ENCODE data around the gene DNMT3L.

GRCh38 chr21:44253832-44254710, 7.6 kb downstream of the DNMT3L start:
- TF ChIP-seq EZH2phosphoT487 (IDR thresholded peaks at IDR 0.05; ENCODE audit: low read length) (peak; percentile 58; the same call in 1 of the 2 replicates), EZH2 (optimal IDR thresholded peaks at IDR 0.05; ENCODE audit: low read depth, low read length) (no peak)
- TF ChIP-seq, protein P1, sequence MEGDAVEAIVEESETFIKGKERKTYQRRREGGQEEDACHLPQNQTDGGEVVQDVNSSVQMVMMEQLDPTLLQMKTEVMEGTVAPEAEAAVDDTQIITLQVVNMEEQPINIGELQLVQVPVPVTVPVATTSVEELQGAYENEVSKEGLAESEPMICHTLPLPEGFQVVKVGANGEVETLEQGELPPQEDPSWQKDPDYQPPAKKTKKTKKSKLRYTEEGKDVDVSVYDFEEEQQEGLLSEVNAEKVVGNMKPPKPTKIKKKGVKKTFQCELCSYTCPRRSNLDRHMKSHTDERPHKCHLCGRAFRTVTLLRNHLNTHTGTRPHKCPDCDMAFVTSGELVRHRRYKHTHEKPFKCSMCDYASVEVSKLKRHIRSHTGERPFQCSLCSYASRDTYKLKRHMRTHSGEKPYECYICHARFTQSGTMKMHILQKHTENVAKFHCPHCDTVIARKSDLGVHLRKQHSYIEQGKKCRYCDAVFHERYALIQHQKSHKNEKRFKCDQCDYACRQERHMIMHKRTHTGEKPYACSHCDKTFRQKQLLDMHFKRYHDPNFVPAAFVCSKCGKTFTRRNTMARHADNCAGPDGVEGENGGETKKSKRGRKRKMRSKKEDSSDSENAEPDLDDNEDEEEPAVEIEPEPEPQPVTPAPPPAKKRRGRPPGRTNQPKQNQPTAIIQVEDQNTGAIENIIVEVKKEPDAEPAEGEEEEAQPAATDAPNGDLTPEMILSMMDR (IDR thresholded peaks at IDR 0.05; ENCODE audit: low read length) = peak; percentile 63
